Nephron (organoid): ENCODE data around the gene DEFB132.

Source experiments
- H3K27ac Mint-ChIP-seq, 3 experiments: 2 replicates each; pipeline ENCODE4 v1.8.0; 2020; ENCODE audit warnings: mixed read lengths in 3 of 3, mild to moderate bottlenecking in 2 of 3, moderate library complexity in 1 of 3
- H3K27me3 Mint-ChIP-seq: 2 replicates; pipeline ENCODE4 v1.8.0; 2021; ENCODE audit warnings: low read depth, mild to moderate bottlenecking, moderate library complexity, mixed read lengths
- H3K36me3 Mint-ChIP-seq: 2 replicates; pipeline ENCODE4 v1.8.0; 2020; ENCODE audit warnings: low read depth, mixed read lengths
- H3K4me1 Mint-ChIP-seq: 2 replicates; pipeline ENCODE4 v1.8.0; 2020; ENCODE audit warnings: mixed read lengths
- H3K4me3 Mint-ChIP-seq, 3 experiments: 2 replicates each; pipeline ENCODE4 v1.8.0; 2020; ENCODE audit warnings: mild to moderate bottlenecking in 3 of 3, mixed read lengths in 3 of 3, moderate library complexity in 2 of 3
- H3K9me3 Mint-ChIP-seq: 2 replicates; pipeline ENCODE4 v1.8.0; 2020; ENCODE audit warnings: mixed read lengths
- CTCF ChIP-seq, 3 experiments: fragments of 200-600 bp; sonication (generic); IDR thresholded peaks; one replicate each; pipeline ENCODE4 v1.5.0; 2021; ENCODE audit warnings: antibody characterized with exemption in 3 of 3; ENCODE audit not compliant: unreplicated experiment in 3 of 3

DEFB132 gene

GRCh38 chr20:286508-286907, 29.0 kb downstream of the DEFB132 start:
- Mint-ChIP-seq H3K27me3 (no peaks in the 10 kb centered on the region), H3K4me1 (peaks cover 12% of the 10 kb centered on the region), H3K4me3 (no peak overlapping the region), H3K36me3 (peaks cover 35% of the 10 kb centered on the region), H3K27ac (no peak overlapping the region), H3K9me3 (no peaks in the 10 kb centered on the region)
- no peak for TF ChIP-seq CTCF (IDR thresholded peaks at IDR 0.05; ENCODE audit: unreplicated experiment in 3 of 3)

GRCh38 chr20:288956-289692, 31.6 kb downstream of the DEFB132 start:
- Mint-ChIP-seq H3K4me1 (peaks cover 12% of the 10 kb centered on the region), H3K27me3 (no peaks in the 10 kb centered on the region), H3K4me3 (no peak overlapping the region), H3K9me3 (no peaks in the 10 kb centered on the region), H3K36me3 (peaks cover 23% of the 10 kb centered on the region), H3K27ac (peak overlapping the region in 2 of 3 experiments; percentile 23 to 24)
- TF ChIP-seq CTCF (IDR thresholded peaks at IDR 0.05; ENCODE audit: unreplicated experiment in 3 of 3), result no peak

GRCh38 chr20:289693-290083, 32.2 kb downstream of the DEFB132 start:
- Mint-ChIP-seq H3K27ac (no peak overlapping the region), H3K27me3 (no peaks in the 10 kb centered on the region), H3K4me1 (peaks cover 12% of the 10 kb centered on the region), H3K4me3 (no peak overlapping the region), H3K9me3 (no peaks in the 10 kb centered on the region), H3K36me3 (peaks cover 23% of the 10 kb centered on the region)
- TF ChIP-seq CTCF (IDR thresholded peaks at IDR 0.05; ENCODE audit: unreplicated experiment in 3 of 3), result no peak

GRCh38 chr20:290084-290831, 32.7 kb downstream of the DEFB132 start, which contains the start of gene C20orf96:
C20orf96 (minus strand) TSS chr20:290750; CDS start chr20:290610, 140 bp downstream.
- Mint-ChIP-seq H3K4me1 (peaks cover 12% of the 10 kb centered on the region), H3K9me3 (no peaks in the 10 kb centered on the region), H3K36me3 (peaks cover 23% of the 10 kb centered on the region), H3K27me3 (no peaks in the 10 kb centered on the region), H3K27ac (no peak within 1 kb of the TSS), H3K4me3 (no peak within 1 kb of the TSS)
- peak; percentile 34 to 48 (median 48) for TF ChIP-seq CTCF (IDR thresholded peaks at IDR 0.05; ENCODE audit: unreplicated experiment in 3 of 3)

- Mint-ChIP-seq H3K27ac (peak overlapping the region in 2 of 3 experiments; percentile 60 to 82), H3K4me3 (peak overlapping the region; percentile 15 to 62 (median 42)), H3K27me3 (no peaks in the 10 kb centered on the region), H3K4me1 (peaks cover 24% of the 10 kb centered on the region), H3K9me3 (no peaks in the 10 kb centered on the region), H3K36me3 (peaks cover 7% of the 10 kb centered on the region)
- no peak for TF ChIP-seq CTCF (IDR thresholded peaks at IDR 0.05; ENCODE audit: unreplicated experiment in 3 of 3)
These were observed 37.1 kb downstream of the DEFB132 start for GRCh38 chr20:294602-295001.
